ENCODE results near the gene ZNF880. TPM values are rescaled to one million over a fixed set of nuclear protein-coding genes. Genes with fewer than 3 reads are reported as not detected.

ZNF880 gene
- total RNA-seq, 2 donors from 2014 or later: 8.1 to 8.3 TPM

- Histone ChIP-seq H3K9ac (ENCODE audit: low read depth in 2 of 2, low read length in 2 of 2) (no peak overlapping the region), H3K36me3 (no peaks in the 10 kb centered on the region), H3K27me3 (no peaks in the 10 kb centered on the region), H3K4me3 (no peak overlapping the region), H3K4me1 (no peaks in the 10 kb centered on the region), H3K9me3 (peaks cover 15% of the 10 kb centered on the region), H3K27ac (no peak overlapping the region)
- no peak for DNase-seq
- intact Hi-C loops (cut with DNase I): no loop called here
- TF ChIP-seq, protein P1, sequence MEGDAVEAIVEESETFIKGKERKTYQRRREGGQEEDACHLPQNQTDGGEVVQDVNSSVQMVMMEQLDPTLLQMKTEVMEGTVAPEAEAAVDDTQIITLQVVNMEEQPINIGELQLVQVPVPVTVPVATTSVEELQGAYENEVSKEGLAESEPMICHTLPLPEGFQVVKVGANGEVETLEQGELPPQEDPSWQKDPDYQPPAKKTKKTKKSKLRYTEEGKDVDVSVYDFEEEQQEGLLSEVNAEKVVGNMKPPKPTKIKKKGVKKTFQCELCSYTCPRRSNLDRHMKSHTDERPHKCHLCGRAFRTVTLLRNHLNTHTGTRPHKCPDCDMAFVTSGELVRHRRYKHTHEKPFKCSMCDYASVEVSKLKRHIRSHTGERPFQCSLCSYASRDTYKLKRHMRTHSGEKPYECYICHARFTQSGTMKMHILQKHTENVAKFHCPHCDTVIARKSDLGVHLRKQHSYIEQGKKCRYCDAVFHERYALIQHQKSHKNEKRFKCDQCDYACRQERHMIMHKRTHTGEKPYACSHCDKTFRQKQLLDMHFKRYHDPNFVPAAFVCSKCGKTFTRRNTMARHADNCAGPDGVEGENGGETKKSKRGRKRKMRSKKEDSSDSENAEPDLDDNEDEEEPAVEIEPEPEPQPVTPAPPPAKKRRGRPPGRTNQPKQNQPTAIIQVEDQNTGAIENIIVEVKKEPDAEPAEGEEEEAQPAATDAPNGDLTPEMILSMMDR (IDR thresholded peaks at IDR 0.05): no peak
Observed at GRCh38 chr19:52415711-52416110, 46.0 kb downstream of the ZNF880 start.

DNA sequence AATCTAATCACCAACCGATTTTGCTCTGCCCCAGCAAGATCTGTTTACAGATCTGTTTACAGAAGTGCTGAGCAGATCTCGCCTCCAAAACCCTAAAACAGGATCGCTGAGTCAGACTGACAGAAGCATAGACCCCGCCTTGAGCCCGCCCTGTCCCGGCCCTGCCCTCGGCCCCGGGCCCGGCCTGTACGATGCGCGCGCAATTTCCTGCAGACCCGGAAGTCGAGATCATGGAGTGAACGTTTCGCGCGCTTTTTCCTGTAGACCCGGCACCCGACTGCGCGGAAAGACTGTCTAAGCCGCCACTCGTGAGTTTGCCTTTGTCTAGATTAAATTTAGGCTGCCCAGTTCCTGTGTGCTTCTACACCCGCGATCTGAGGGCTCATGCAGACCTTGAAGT lies 59.2 kb downstream of the ZNF880 start, which contains the start of gene ZNF534:
ZNF534 (plus strand) TSS at position 212 of the 400 bp plus-strand sequence. CDS start 2,327 bp downstream, outside the sequence.
- H3K27ac ChIP-seq: no peak within 1 kb of the TSS
- TF ChIP-seq, protein P1 (IDR thresholded peaks at IDR 0.05): no peak
- no peaks in the 10 kb centered on the region for H3K4me1 ChIP-seq
- H3K9me3 ChIP-seq: no peaks in the 10 kb centered on the region
- DNase-seq: no peak
- no peaks in the 10 kb centered on the region for H3K36me3 ChIP-seq
- H3K27me3 ChIP-seq: no peaks in the 10 kb centered on the region
- intact Hi-C loops (cut with DNase I): no loop called here
- H3K4me3 ChIP-seq: no peak within 1 kb of the TSS
- no peak within 1 kb of the TSS for H3K9ac ChIP-seq (ENCODE audit: low read depth in 2 of 2, low read length in 2 of 2)

Other genes with a start within 250 kb of the ZNF880 start
- 1 to 10 TPM; 6.8 to 8.5 TPM for gene ZNF616, start 230.0 kb upstream of the ZNF880 start, total RNA-seq
- gene ZNF836, start 198.3 kb upstream of the ZNF880 start, total RNA-seq: 10 to 100 TPM; 10.2 to 10.6 TPM
- gene PPP2R1A, start 179.9 kb upstream of the ZNF880 start, total RNA-seq: 100 to 1,000 TPM; 273 to 378 TPM
- 10 to 100 TPM in 1 of 2 donors, 1 to 10 TPM in 1; 7.5 to 10.6 TPM for gene ZNF766, start 100.3 kb upstream of the ZNF880 start, total RNA-seq
- gene ZNF480, start 72.8 kb upstream of the ZNF880 start, total RNA-seq: 10 to 100 TPM; 13.2 TPM
- gene ZNF610, start 33.7 kb upstream of the ZNF880 start, total RNA-seq: 1 to 10 TPM in 1 of 2 donors, under 1 TPM in 1; 0.84 to 1.6 TPM
- gene ZNF528, start 27.9 kb downstream of the ZNF880 start, total RNA-seq: 10 to 100 TPM in 1 of 2 donors, 1 to 10 TPM in 1; 7.8 to 11.5 TPM
- gene ZNF534, start 59.2 kb downstream of the ZNF880 start, total RNA-seq: under 1 TPM in 1 of 2 donors, not detected in 1; 0.12 TPM
- under 1 TPM; 0.27 to 0.40 TPM for gene ZNF578, start 83.6 kb downstream of the ZNF880 start, total RNA-seq
- 10 to 100 TPM; 27.9 to 28.7 TPM for gene ZNF808, start 157.7 kb downstream of the ZNF880 start, total RNA-seq
- gene ZNF701, start 200.4 kb downstream of the ZNF880 start, total RNA-seq: 10 to 100 TPM; 20.2 to 20.6 TPM

Data from colonic mucosa (tissue), 4 donors.